Panc1 (cell line): ENCODE results near the gene B4GALT5.

Experiments used
- CTCF ChIP-seq: fragments of 450-650 bp; IDR thresholded peaks from 2 replicates; pipeline ENCODE4 v1.5.1; 2017; ENCODE audit warnings: mild to moderate bottlenecking
- POLR2AphosphoS5 ChIP-seq: IDR thresholded peaks from 2 replicates; pipeline ENCODE4 v1.6.1; 2012; ENCODE audit warnings: mild to moderate bottlenecking, low read depth, low read length, moderate library complexity
- REST ChIP-seq, 2 experiments: IDR thresholded peaks; 2 replicates each; pipeline ENCODE4 v1.6.1; 2011 to 2012; ENCODE audit warnings: low read depth in 2 of 2, control low read depth in 1 of 2, low read length in 1 of 2, mild to moderate bottlenecking in 1 of 2, moderate library complexity in 1 of 2; ENCODE audit not compliant: insufficient read depth in 1 of 2
- SIN3A ChIP-seq: IDR thresholded peaks from 2 replicates; pipeline ENCODE4 v1.6.1; 2012; ENCODE audit warnings: low read depth, mild to moderate bottlenecking, low read length, moderate library complexity, borderline replicate concordance; ENCODE audit not compliant: insufficient read depth
- TCF7L2 ChIP-seq: IDR thresholded peaks from 2 replicates; pipeline ENCODE4 v1.6.1; 2011; ENCODE audit warnings: mild to moderate bottlenecking, low read depth, low read length, inconsistent platforms

- TF ChIP-seq CTCF (no peak), POLR2AphosphoS5 (no peak), TCF7L2 (no peak), SIN3A (no peak), REST (IDR thresholded peaks at IDR 0.05; ENCODE audit: insufficient read depth in 1 of 2, low read depth in 2 of 2, low read length in 1 of 2) (no peak)
Observed at GRCh38 chr20:49589747-49590146, 123.9 kb downstream of the B4GALT5 start.
